OCI-LY7 (cell line): ENCODE measurements around the gene SLC6A6.

Source experiments
- EZH2phosphoT487 ChIP-seq: fragments of 200-600 bp; sonication (generic); IDR thresholded peaks from 2 replicates; pipeline ENCODE4 v1.6.1; 2018; ENCODE audit warnings: low read depth, borderline replicate concordance, mild to moderate bottlenecking, mixed run types, antibody characterized with exemption, low read length, moderate library complexity, mixed read lengths
- TF ChIP-seq, protein P1 (sequence below): fragments of 200-600 bp; sonication (generic); conservative IDR thresholded peaks from 2 replicates; pipeline ENCODE4 v1.5.1; 2014; ENCODE audit warnings: mild to moderate bottlenecking, antibody characterized with exemption, low read length, moderate library complexity, mixed read lengths

DNA sequence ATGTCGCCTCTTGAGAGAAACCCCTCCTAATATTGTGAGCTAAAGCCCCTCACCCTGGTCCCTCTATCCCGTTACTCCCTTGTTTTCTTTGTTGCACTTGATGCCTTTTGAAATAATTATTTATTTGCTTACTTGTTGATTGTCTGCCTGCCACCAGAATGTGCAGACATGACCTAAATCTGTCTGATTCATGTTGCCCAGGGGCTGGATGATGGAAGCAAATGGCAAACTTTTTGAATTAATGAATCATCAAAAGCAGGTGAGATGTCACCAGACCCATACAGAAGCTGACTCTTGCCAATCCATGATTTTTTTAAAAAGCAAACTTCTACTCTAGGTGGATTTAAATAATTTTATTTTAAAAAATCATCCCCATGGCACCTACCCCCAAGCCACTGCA is 88.4 kb downstream of the SLC6A6 start:
- TF ChIP-seq, protein P1, sequence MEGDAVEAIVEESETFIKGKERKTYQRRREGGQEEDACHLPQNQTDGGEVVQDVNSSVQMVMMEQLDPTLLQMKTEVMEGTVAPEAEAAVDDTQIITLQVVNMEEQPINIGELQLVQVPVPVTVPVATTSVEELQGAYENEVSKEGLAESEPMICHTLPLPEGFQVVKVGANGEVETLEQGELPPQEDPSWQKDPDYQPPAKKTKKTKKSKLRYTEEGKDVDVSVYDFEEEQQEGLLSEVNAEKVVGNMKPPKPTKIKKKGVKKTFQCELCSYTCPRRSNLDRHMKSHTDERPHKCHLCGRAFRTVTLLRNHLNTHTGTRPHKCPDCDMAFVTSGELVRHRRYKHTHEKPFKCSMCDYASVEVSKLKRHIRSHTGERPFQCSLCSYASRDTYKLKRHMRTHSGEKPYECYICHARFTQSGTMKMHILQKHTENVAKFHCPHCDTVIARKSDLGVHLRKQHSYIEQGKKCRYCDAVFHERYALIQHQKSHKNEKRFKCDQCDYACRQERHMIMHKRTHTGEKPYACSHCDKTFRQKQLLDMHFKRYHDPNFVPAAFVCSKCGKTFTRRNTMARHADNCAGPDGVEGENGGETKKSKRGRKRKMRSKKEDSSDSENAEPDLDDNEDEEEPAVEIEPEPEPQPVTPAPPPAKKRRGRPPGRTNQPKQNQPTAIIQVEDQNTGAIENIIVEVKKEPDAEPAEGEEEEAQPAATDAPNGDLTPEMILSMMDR, result no peak
- TF ChIP-seq EZH2phosphoT487, result no peak
